ENCODE measurements around the gene RTL10.

Gene RTL10

GRCh38 chr22:19819208-19819910 is 35.3 kb downstream of the RTL10 start:
- no peak overlapping the region for H3K4me3 ChIP-seq (ENCODE audit: low read length in 2 of 2)
- H3K36me3 ChIP-seq (ENCODE audit: control insufficient read depth in 2 of 2, insufficient read depth in 2 of 2, low read length in 2 of 2): peaks cover 3 to 4% of the 10 kb centered on the region in 2 donors

GRCh38 chr22:19818324-19819207 is 36.1 kb downstream of the RTL10 start:
- Histone ChIP-seq H3K9ac (ENCODE audit: low read length in 2 of 2) (no peak overlapping the region), H3K4me3 (ENCODE audit: low read length in 2 of 2) (no peak overlapping the region), H3K36me3 (ENCODE audit: control insufficient read depth in 2 of 2, insufficient read depth in 2 of 2, low read length in 2 of 2) (peaks cover 2 to 3% of the 10 kb centered on the region in 2 donors), H3K4me1 (ENCODE audit: control insufficient read depth, insufficient read depth, low read length) (no peaks in the 10 kb centered on the region), H3K27me3 (ENCODE audit: control insufficient read depth in 1 of 2, insufficient read depth in 2 of 2, low read length in 2 of 2) (no peaks in the 10 kb centered on the region), H3K27ac (ENCODE audit: low read length) (no peak overlapping the region), H3K9me3 (ENCODE audit: control insufficient read depth in 2 of 2, low read length in 2 of 2) (no peaks in the 10 kb centered on the region)

More at GRCh38 chr22:19819208-19819910, 35.3 kb downstream of the RTL10 start:
- no peaks in the 10 kb centered on the region for H3K9me3 ChIP-seq (ENCODE audit: control insufficient read depth in 2 of 2, low read length in 2 of 2)
- no peak overlapping the region for H3K9ac ChIP-seq (ENCODE audit: low read length in 2 of 2)
- H3K27ac ChIP-seq (ENCODE audit: low read length): no peak overlapping the region
- H3K27me3 ChIP-seq (ENCODE audit: control insufficient read depth in 1 of 2, insufficient read depth in 2 of 2, low read length in 2 of 2): no peaks in the 10 kb centered on the region
- H3K4me1 ChIP-seq (ENCODE audit: control insufficient read depth, insufficient read depth, low read length): no peaks in the 10 kb centered on the region

DNA sequence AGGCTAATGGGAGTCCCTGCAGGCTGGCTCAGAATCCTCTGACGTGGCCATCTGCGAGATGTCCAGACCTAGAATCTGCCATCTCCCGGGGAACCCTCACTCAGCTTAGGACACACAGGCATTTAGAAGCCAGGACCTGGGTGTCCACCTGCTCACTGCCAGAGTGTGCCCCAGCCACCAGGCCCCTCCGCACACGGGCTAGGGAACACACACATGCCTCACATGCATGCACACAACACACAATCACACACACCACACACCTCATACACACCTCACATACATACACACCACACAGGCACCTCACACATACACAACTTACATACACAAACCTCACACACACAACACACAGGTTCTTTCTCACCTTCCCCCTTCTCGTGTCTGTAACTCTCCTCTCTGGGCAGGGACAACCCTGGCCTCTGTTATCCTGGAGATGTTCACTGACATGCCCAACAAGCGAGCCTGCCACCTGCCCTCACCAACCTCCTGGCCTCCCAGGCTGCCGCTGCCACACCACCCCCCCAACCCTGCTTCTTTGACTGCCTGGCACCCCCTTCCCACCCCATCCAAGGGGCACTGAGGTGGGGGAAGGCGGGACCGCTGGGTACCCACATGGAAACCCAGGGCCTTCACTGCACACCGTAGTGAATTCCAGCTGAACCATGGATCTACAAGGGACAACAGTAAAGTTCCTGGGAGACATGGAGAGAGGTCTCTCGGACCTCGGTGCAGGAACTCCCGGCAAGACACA is 38.1 kb downstream of the RTL10 start:
- no peaks in the 10 kb centered on the region for H3K9me3 ChIP-seq (ENCODE audit: control insufficient read depth in 2 of 2, low read length in 2 of 2)
- no peaks in the 10 kb centered on the region for H3K4me1 ChIP-seq (ENCODE audit: control insufficient read depth, insufficient read depth, low read length)
- H3K9ac ChIP-seq (ENCODE audit: low read length in 2 of 2): no peak overlapping the region
- peaks cover 0 to 3% of the 10 kb centered on the region in 2 donors for H3K36me3 ChIP-seq (ENCODE audit: control insufficient read depth in 2 of 2, insufficient read depth in 2 of 2, low read length in 2 of 2)
- H3K4me3 ChIP-seq (ENCODE audit: low read length in 2 of 2): no peak overlapping the region
- no peaks in the 10 kb centered on the region for H3K27me3 ChIP-seq (ENCODE audit: control insufficient read depth in 1 of 2, insufficient read depth in 2 of 2, low read length in 2 of 2)
- H3K27ac ChIP-seq (ENCODE audit: low read length): no peak overlapping the region

- Histone ChIP-seq H3K4me3 (ENCODE audit: low read length in 2 of 2) (no peak overlapping the region), H3K4me1 (ENCODE audit: control insufficient read depth, insufficient read depth, low read length) (no peaks in the 10 kb centered on the region), H3K9me3 (ENCODE audit: control insufficient read depth in 2 of 2, low read length in 2 of 2) (no peaks in the 10 kb centered on the region), H3K9ac (ENCODE audit: low read length in 2 of 2) (no peak overlapping the region), H3K27ac (ENCODE audit: low read length) (no peak overlapping the region), H3K36me3 (ENCODE audit: control insufficient read depth in 2 of 2, insufficient read depth in 2 of 2, low read length in 2 of 2) (peaks cover 0 to 3% of the 10 kb centered on the region in 2 donors), H3K27me3 (ENCODE audit: control insufficient read depth in 1 of 2, insufficient read depth in 2 of 2, low read length in 2 of 2) (no peaks in the 10 kb centered on the region)
Observed at GRCh38 chr22:19815823-19816290, 38.8 kb downstream of the RTL10 start.

GRCh38 chr22:19815093-19815822 is 39.4 kb downstream of the RTL10 start:
- Histone ChIP-seq H3K4me3 (ENCODE audit: low read length in 2 of 2) (no peak overlapping the region), H3K4me1 (ENCODE audit: control insufficient read depth, insufficient read depth, low read length) (no peaks in the 10 kb centered on the region), H3K9me3 (ENCODE audit: control insufficient read depth in 2 of 2, low read length in 2 of 2) (no peaks in the 10 kb centered on the region), H3K9ac (ENCODE audit: low read length in 2 of 2) (no peak overlapping the region), H3K27ac (ENCODE audit: low read length) (no peak overlapping the region), H3K36me3 (ENCODE audit: control insufficient read depth in 2 of 2, insufficient read depth in 2 of 2, low read length in 2 of 2) (peaks cover 0 to 3% of the 10 kb centered on the region in 2 donors), H3K27me3 (ENCODE audit: control insufficient read depth in 1 of 2, insufficient read depth in 2 of 2, low read length in 2 of 2) (no peaks in the 10 kb centered on the region)

GRCh38 chr22:19814428-19814827 is 40.2 kb downstream of the RTL10 start:
- H3K4me3 ChIP-seq (ENCODE audit: low read length in 2 of 2): no peak overlapping the region
- peaks cover 1% of the 10 kb centered on the region for H3K4me1 ChIP-seq (ENCODE audit: control insufficient read depth, insufficient read depth, low read length)
- no peak overlapping the region for H3K27ac ChIP-seq (ENCODE audit: low read length)
- H3K27me3 ChIP-seq (ENCODE audit: control insufficient read depth in 1 of 2, insufficient read depth in 2 of 2, low read length in 2 of 2): no peaks in the 10 kb centered on the region
- H3K9ac ChIP-seq (ENCODE audit: low read length in 2 of 2): no peak overlapping the region
- no peaks in the 10 kb centered on the region for H3K9me3 ChIP-seq (ENCODE audit: control insufficient read depth in 2 of 2, low read length in 2 of 2)
- H3K36me3 ChIP-seq (ENCODE audit: control insufficient read depth in 2 of 2, insufficient read depth in 2 of 2, low read length in 2 of 2): peaks cover 0 to 3% of the 10 kb centered on the region in 2 donors

DNA sequence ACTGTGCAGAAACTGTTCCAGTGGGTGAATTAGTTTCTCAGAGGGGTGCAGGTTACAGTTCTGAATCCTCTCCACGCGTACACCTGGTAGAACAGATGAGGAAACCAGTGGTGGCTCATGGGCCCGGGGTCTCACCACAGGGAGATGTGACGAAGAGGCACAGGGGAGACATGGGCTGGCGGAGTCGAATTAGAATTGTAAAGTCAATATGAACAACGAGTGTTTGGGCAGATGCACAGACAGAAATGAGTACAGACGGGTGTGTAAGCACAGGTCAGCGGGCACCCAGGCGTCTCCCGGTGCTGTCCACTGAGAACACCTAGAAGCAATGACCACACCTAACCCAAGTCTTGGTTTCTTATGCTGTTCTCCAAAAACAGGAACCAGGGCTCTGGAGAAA is 41.8 kb downstream of the RTL10 start:
- Histone ChIP-seq H3K4me3 (ENCODE audit: low read length in 2 of 2) (no peak overlapping the region), H3K9ac (ENCODE audit: low read length in 2 of 2) (no peak overlapping the region), H3K36me3 (ENCODE audit: control insufficient read depth in 2 of 2, insufficient read depth in 2 of 2, low read length in 2 of 2) (no peaks in the 10 kb centered on the region), H3K27me3 (ENCODE audit: control insufficient read depth in 1 of 2, insufficient read depth in 2 of 2, low read length in 2 of 2) (no peaks in the 10 kb centered on the region), H3K27ac (ENCODE audit: low read length) (no peak overlapping the region), H3K9me3 (ENCODE audit: control insufficient read depth in 2 of 2, low read length in 2 of 2) (no peaks in the 10 kb centered on the region), H3K4me1 (ENCODE audit: control insufficient read depth, insufficient read depth, low read length) (peaks cover 3% of the 10 kb centered on the region)

DNA sequence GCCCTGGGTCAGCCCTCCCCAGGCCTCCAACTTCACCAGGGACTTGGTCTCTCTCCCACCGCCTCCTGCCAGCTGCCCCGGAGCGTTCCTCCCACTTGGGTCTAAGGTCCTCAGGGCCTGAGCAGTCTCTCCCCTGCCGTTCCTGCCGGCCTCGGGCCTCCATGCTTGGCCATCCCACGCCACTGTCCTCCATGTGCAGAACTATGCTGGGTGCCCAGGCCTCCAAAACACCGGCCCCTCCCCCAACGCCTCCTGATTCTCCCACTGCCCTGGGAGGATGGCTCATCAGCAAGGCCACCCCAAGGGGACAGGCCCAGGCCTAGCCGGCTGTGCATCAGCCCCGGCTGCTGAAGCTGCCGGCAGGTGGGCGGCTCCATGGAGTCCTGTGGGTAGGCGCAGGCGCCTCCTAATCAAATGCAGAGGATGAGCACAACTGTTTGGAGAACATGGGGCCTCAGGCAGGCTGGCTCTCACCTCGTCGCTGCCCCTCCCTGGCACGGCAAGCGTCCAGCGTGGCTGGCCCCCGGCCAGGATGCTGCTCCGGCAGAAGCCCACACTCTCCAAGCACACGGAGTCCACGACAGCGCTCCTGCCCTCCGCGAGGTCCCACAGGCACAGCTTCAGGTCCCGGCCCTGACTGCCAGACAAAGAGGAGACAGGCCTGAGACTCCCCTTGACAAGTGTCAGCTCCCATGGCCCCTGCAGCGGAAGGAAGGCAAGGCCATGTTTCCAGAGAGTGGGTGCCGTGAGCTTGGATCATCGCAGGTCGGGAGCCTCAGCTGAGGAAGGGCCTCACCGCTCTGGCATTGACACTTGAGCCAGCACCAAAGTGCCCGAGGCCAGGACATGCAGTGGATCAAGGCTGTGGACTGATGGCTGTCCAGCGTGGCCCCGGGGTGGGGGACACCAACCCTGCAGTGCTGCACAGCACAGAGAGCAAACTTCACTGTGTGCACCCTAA is 42.6 kb downstream of the RTL10 start:
- Histone ChIP-seq H3K27me3 (ENCODE audit: control insufficient read depth in 1 of 2, insufficient read depth in 2 of 2, low read length in 2 of 2) (no peaks in the 10 kb centered on the region), H3K27ac (ENCODE audit: low read length) (no peak overlapping the region), H3K36me3 (ENCODE audit: control insufficient read depth in 2 of 2, insufficient read depth in 2 of 2, low read length in 2 of 2) (no peaks in the 10 kb centered on the region), H3K9me3 (ENCODE audit: control insufficient read depth in 2 of 2, low read length in 2 of 2) (no peaks in the 10 kb centered on the region), H3K4me1 (ENCODE audit: control insufficient read depth, insufficient read depth, low read length) (peaks cover 3% of the 10 kb centered on the region), H3K9ac (ENCODE audit: low read length in 2 of 2) (no peak overlapping the region), H3K4me3 (ENCODE audit: low read length in 2 of 2) (no peak overlapping the region)

- no peak overlapping the region for H3K9ac ChIP-seq (ENCODE audit: low read length in 2 of 2)
- H3K27me3 ChIP-seq (ENCODE audit: control insufficient read depth in 1 of 2, insufficient read depth in 2 of 2, low read length in 2 of 2): no peaks in the 10 kb centered on the region
- peaks cover 3% of the 10 kb centered on the region for H3K4me1 ChIP-seq (ENCODE audit: control insufficient read depth, insufficient read depth, low read length)
- H3K36me3 ChIP-seq (ENCODE audit: control insufficient read depth in 2 of 2, insufficient read depth in 2 of 2, low read length in 2 of 2): no peaks in the 10 kb centered on the region
- no peaks in the 10 kb centered on the region for H3K9me3 ChIP-seq (ENCODE audit: control insufficient read depth in 2 of 2, low read length in 2 of 2)
- no peak overlapping the region for H3K27ac ChIP-seq (ENCODE audit: low read length)
- H3K4me3 ChIP-seq (ENCODE audit: low read length in 2 of 2): no peak overlapping the region
Observed at GRCh38 chr22:19811211-19811621, 43.5 kb downstream of the RTL10 start.

Measured in stomach smooth muscle (tissue), 2 donors.